OCI-LY1 (cell line): Measurements from ENCODE around the gene USP24.

ENCODE experiments used
- EZH2 ChIP-seq: fragments of 200-600 bp; sonication (generic), shearing (Covaris generic); IDR thresholded peaks from 2 replicates; pipeline ENCODE4 v1.8.0; 2017; ENCODE audit warnings: borderline replicate concordance, mixed run types, mild to moderate bottlenecking, antibody characterized with exemption, low read length, moderate library complexity, mixed read lengths
- TF ChIP-seq, protein P1 (sequence below): fragments of 200-600 bp; sonication (generic), shearing (Covaris generic); IDR thresholded peaks from 2 replicates; pipeline ENCODE4 v1.5.1; 2017; ENCODE audit warnings: mild to moderate bottlenecking, antibody characterized with exemption, low read length, moderate library complexity, mixed read lengths

DNA sequence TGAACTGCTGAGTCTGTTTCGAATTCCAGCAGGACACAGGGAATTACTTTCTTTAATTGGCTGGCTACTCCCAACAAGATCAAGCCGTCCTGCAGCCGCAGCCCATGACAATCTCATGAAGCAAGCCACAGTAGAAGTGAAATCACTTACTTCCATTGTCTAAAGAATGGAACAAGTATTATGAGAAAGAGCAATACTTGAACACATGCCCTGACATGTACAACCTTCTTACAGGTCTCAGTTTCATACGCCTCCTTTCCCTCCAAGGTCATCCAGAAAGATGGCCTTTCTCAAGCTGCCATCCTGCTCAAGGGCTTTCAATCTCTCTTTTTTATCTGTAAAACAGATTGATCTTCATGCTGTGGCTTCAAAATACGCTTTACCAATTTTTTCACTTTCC, 90.7 kb downstream of the USP24 start:
- TF ChIP-seq, protein P1, sequence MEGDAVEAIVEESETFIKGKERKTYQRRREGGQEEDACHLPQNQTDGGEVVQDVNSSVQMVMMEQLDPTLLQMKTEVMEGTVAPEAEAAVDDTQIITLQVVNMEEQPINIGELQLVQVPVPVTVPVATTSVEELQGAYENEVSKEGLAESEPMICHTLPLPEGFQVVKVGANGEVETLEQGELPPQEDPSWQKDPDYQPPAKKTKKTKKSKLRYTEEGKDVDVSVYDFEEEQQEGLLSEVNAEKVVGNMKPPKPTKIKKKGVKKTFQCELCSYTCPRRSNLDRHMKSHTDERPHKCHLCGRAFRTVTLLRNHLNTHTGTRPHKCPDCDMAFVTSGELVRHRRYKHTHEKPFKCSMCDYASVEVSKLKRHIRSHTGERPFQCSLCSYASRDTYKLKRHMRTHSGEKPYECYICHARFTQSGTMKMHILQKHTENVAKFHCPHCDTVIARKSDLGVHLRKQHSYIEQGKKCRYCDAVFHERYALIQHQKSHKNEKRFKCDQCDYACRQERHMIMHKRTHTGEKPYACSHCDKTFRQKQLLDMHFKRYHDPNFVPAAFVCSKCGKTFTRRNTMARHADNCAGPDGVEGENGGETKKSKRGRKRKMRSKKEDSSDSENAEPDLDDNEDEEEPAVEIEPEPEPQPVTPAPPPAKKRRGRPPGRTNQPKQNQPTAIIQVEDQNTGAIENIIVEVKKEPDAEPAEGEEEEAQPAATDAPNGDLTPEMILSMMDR = no peak
- TF ChIP-seq EZH2 = no peak
